ENCODE results near the gene C1orf115. TPM values are rescaled to one million over a fixed set of nuclear protein-coding genes. Genes with fewer than 3 reads are reported as not detected.
A peak's percentile ranks its signal among the peaks of the same experiment; 100 is the strongest.

The C1orf115 gene
- polyA plus RNA-seq, 1 donor (not counting 4 experiments of a cell fraction or from before 2014, with no cell fraction given): 0.72 TPM

- FAIRE-seq (peak; percentile 17), DNase-seq (ENCODE audit: low read depth, low spot score) (no peak)
- no peak overlapping the region for H3K27ac ChIP-seq (ENCODE audit: control insufficient read depth, insufficient read depth, low read length)
- H3K4me2 ChIP-seq (ENCODE audit: control insufficient read depth, extremely low read depth, insufficient read depth, low read depth, low read length): peak overlapping the region; percentile 90
- peak overlapping the region; percentile 61 to 77 (median 66) for H3K4me3 ChIP-seq (ENCODE audit: control insufficient read depth in 2 of 3, extremely low read depth in 1 of 3, insufficient read depth in 2 of 3, low read depth in 1 of 3, low read length in 3 of 3)
- dilution Hi-C loops (cut with MboI; ENCODE audit: extremely low pct_ligation_motif_present, low sequenced_read_pairs): no loop called here
- no peaks in the 10 kb centered on the region for H3K9me1 ChIP-seq (ENCODE audit: control insufficient read depth, extremely low read depth, insufficient read depth, low read length)
- no peaks in the 10 kb centered on the region for H3K9me3 ChIP-seq (ENCODE audit: control insufficient read depth, low read depth, low read length)
- no peaks in the 10 kb centered on the region for H3K36me3 ChIP-seq (ENCODE audit: control insufficient read depth in 2 of 2, extremely low read depth in 1 of 2, insufficient read depth in 2 of 2, low read length in 2 of 2)
- no peaks in the 10 kb centered on the region for H4K20me1 ChIP-seq (ENCODE audit: control insufficient read depth, extremely low read depth, insufficient read depth, low read length)
- H2AFZ ChIP-seq (ENCODE audit: control insufficient read depth, low read length): peak overlapping the region; percentile 54
- H3K9ac ChIP-seq (ENCODE audit: control insufficient read depth, extremely low read depth, insufficient read depth, low read length): no peak overlapping the region
- H3K79me2 ChIP-seq (ENCODE audit: control insufficient read depth, insufficient read depth, low read length): no peaks in the 10 kb centered on the region
- H3K27me3 ChIP-seq (ENCODE audit: control insufficient read depth, extremely low read depth, insufficient read depth, low read length): peaks cover 16% of the 10 kb centered on the region
- H3K4me1 ChIP-seq (ENCODE audit: control insufficient read depth, extremely low read depth, insufficient read depth, low read length): peaks cover 6% of the 10 kb centered on the region
- TF ChIP-seq, protein P1, sequence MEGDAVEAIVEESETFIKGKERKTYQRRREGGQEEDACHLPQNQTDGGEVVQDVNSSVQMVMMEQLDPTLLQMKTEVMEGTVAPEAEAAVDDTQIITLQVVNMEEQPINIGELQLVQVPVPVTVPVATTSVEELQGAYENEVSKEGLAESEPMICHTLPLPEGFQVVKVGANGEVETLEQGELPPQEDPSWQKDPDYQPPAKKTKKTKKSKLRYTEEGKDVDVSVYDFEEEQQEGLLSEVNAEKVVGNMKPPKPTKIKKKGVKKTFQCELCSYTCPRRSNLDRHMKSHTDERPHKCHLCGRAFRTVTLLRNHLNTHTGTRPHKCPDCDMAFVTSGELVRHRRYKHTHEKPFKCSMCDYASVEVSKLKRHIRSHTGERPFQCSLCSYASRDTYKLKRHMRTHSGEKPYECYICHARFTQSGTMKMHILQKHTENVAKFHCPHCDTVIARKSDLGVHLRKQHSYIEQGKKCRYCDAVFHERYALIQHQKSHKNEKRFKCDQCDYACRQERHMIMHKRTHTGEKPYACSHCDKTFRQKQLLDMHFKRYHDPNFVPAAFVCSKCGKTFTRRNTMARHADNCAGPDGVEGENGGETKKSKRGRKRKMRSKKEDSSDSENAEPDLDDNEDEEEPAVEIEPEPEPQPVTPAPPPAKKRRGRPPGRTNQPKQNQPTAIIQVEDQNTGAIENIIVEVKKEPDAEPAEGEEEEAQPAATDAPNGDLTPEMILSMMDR (optimal IDR thresholded peaks at IDR 0.05 in 1 of 3, IDR thresholded peaks at IDR 0.05 in 1 of 3, conservative IDR thresholded peaks at IDR 0.05 in 1 of 3; ENCODE audit: extremely low read depth in 1 of 3, insufficient read depth in 2 of 3, low read length in 3 of 3): no peak
- no peak for TF ChIP-seq EZH2 (IDR thresholded peaks at IDR 0.05; ENCODE audit: low read length)
These were observed 497 bp upstream of the C1orf115 start for GRCh38 chr1:220689666-220690065.

DNA sequence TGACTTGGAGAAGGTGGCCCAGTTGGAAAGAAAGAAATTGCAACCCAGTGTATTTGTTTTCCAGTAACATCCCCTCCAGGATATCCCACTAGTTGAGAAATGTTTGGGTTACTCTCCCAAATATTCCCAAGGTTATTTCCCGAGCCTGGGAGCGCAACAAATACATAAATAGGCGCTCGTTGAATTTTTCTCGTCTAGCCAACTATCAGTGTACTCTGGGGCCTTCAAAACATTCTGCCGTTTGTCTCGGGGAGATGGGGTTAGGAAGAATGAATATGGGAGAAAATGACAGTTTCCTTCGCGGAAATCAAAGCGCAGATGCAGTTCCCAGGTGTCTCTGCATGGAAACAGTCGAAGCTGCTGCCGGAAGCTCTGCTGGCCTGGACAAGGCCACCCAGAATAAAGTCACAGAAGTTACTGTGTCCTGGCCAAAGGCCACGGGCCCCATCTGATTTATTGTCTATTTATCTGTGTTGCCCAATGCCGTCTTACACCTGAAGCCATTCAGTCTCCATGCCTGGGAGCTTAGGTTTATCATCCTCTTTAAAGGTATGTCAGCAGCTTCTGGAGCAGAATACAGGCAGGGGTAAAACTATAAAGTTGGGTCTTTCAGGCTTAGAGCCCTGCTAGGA is 1.0 kb downstream of the C1orf115 start:
- no peaks in the 10 kb centered on the region for H3K9me3 ChIP-seq (ENCODE audit: control insufficient read depth, low read depth, low read length)
- peak overlapping the region; percentile 90 for H3K4me2 ChIP-seq (ENCODE audit: control insufficient read depth, extremely low read depth, insufficient read depth, low read depth, low read length)
- no peak for FAIRE-seq
- no peak overlapping the region for H2AFZ ChIP-seq (ENCODE audit: control insufficient read depth, low read length)
- no peak overlapping the region for H3K9ac ChIP-seq (ENCODE audit: control insufficient read depth, extremely low read depth, insufficient read depth, low read length)
- H4K20me1 ChIP-seq (ENCODE audit: control insufficient read depth, extremely low read depth, insufficient read depth, low read length): no peaks in the 10 kb centered on the region
- no peak overlapping the region for H3K27ac ChIP-seq (ENCODE audit: control insufficient read depth, insufficient read depth, low read length)
- H3K9me1 ChIP-seq (ENCODE audit: control insufficient read depth, extremely low read depth, insufficient read depth, low read length): no peaks in the 10 kb centered on the region
- H3K36me3 ChIP-seq (ENCODE audit: control insufficient read depth in 2 of 2, extremely low read depth in 1 of 2, insufficient read depth in 2 of 2, low read length in 2 of 2): no peaks in the 10 kb centered on the region
- dilution Hi-C loops (cut with MboI; ENCODE audit: extremely low pct_ligation_motif_present, low sequenced_read_pairs): no loop called here
- H3K4me1 ChIP-seq (ENCODE audit: control insufficient read depth, extremely low read depth, insufficient read depth, low read length): peaks cover 6% of the 10 kb centered on the region
- DNase-seq (ENCODE audit: low read depth, low spot score): no peak
- peaks cover 16% of the 10 kb centered on the region for H3K27me3 ChIP-seq (ENCODE audit: control insufficient read depth, extremely low read depth, insufficient read depth, low read length)
- H3K79me2 ChIP-seq (ENCODE audit: control insufficient read depth, insufficient read depth, low read length): no peaks in the 10 kb centered on the region
- H3K4me3 ChIP-seq (ENCODE audit: control insufficient read depth in 2 of 3, extremely low read depth in 1 of 3, insufficient read depth in 2 of 3, low read depth in 1 of 3, low read length in 3 of 3): peak overlapping the region in 2 of 3 experiments; percentile 61 to 66
- TF ChIP-seq, protein P1 (optimal IDR thresholded peaks at IDR 0.05 in 1 of 3, IDR thresholded peaks at IDR 0.05 in 1 of 3, conservative IDR thresholded peaks at IDR 0.05 in 1 of 3; ENCODE audit: extremely low read depth in 1 of 3, insufficient read depth in 2 of 3, low read length in 3 of 3): no peak
- no peak for TF ChIP-seq EZH2 (IDR thresholded peaks at IDR 0.05; ENCODE audit: low read length)

Measured in keratinocyte (primary cell).